H1 (cell line): ENCODE data around the gene TUNAR. TPM values are rescaled to one million over a fixed set of nuclear protein-coding genes. Genes with fewer than 3 reads are reported as not detected.

ENCODE experiments used
- BCL11A ChIP-seq, 2 experiments: IDR thresholded peaks; one replicate each; pipeline ENCODE4 v1.6.1; 2011; ENCODE audit warnings: low read depth in 2 of 2, low read length in 2 of 2, mild to moderate bottlenecking in 2 of 2
- EGR1 ChIP-seq: IDR thresholded peaks from 2 replicates; pipeline ENCODE4 v1.6.1; 2011; ENCODE audit warnings: low read depth, low read length, borderline replicate concordance
- USF2 ChIP-seq: IDR thresholded peaks from 2 replicates; pipeline ENCODE4 v1.6.1; 2011; ENCODE audit warnings: low read length, improper control_type of control experiment
- polyA plus RNA-seq, 7 experiments: library from polyadenylated mRNA; depleted of rRNA in 3 of 7; stranded (reverse) in 5 of 7; unstranded in 2 of 7; fragments of >200 nt in 5 of 7; fragments of 200-250 nt in 2 of 7; gene quantifications; 1 replicate in 5 of 7; 2 replicates in 1 of 7; 4 replicates in 1 of 7; pipeline versions ENCODE4 v1.2.1 to v1.2.3, GENCODE V29; 2011 to 2013; ENCODE audit warnings: missing spikeins in 2 of 7, mixed read lengths in 2 of 7
- total RNA-seq: library from RNA; stranded (reverse); fragmentation: NEBNext Ultra II Directional; extraction: Animal tissue kit (Norgen Biotek cat#: 25700); gene quantifications from 2 replicates; pipeline ENCODE4 v1.2.1, GENCODE V29; 2021

Gene TUNAR
- total and polyA plus RNA-seq, 2 of the 8 experiments (the other 6 are each of a cell fraction or from before 2014, with no cell fraction given) = 12.8 to 63.9 TPM

GRCh38 chr14:95961481-95961880 is 84.8 kb downstream of the TUNAR start (continued):
- TF ChIP-seq EGR1 (no peak), USF2 (no peak), BCL11A (IDR thresholded peaks at IDR 0.05; ENCODE audit: low read depth in 2 of 2, low read length in 2 of 2) (no peak)
